ENCODE results near the gene CLMN. TPM values are rescaled to one million over a fixed set of nuclear protein-coding genes. Genes with fewer than 3 reads are reported as not detected.

The CLMN gene
- total and polyA plus RNA-seq, 2 of the 13 experiments (the other 11 are each of a cell fraction or from before 2014, with no cell fraction given): 15.1 to 16.7 TPM

DNA sequence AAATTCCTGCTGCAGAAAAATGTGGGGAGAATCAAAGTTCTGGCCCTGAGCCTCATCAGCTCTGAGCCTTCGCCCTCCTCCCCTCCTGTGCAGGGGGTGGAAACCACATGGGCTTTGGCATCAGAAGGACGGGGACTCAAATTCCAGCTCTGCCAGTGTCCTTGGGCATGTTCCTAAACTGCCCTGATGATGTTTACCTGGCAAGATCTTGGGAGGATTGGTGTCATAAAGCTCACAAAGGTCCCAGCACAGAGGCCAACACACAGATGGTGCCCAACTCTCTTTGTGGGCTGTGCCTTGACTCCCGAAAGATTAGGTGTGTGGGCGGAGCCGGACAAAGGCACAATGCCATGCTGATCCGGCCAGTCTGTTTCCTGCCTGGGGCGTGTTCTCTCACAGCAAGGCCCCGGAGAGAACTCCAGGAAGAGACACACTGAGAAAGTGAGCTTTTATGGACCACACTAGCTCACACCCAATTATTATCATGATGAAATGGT, 20.5 kb upstream of the CLMN start (continued):
- TF ChIP-seq ZHX2 (IDR thresholded peaks at IDR 0.05; ENCODE audit: low read depth) (no peak), ZHX2 (CRISPR knock-in tag; IDR thresholded peaks at IDR 0.05; ENCODE audit: borderline replicate concordance) (no peak), ERF (CRISPR knock-in tag; IDR thresholded peaks at IDR 0.05) (no peak), TEAD3 (CRISPR knock-in tag; optimal IDR thresholded peaks at IDR 0.05; ENCODE audit: borderline replicate concordance) (peak; percentile 26), ZNF713 (CRISPR knock-in tag; IDR thresholded peaks at IDR 0.05) (no peak), NFAT5 (CRISPR knock-in tag; IDR thresholded peaks at IDR 0.05) (no peak), ZNF235 (CRISPR knock-in tag; IDR thresholded peaks at IDR 0.05; ENCODE audit: borderline replicate concordance) (no peak), RARA (CRISPR knock-in tag; IDR thresholded peaks at IDR 0.05) (0 out of 2 replicates have a peak, but pooled peaks have one; percentile 3), ZFP1 (CRISPR knock-in tag; IDR thresholded peaks at IDR 0.05) (no peak), CHD2 (IDR thresholded peaks at IDR 0.05; ENCODE audit: low read depth, low read length) (no peak), ZNF326 (CRISPR knock-in tag; IDR thresholded peaks at IDR 0.05; ENCODE audit: borderline replicate concordance) (no peak), SNRNP70 (IDR thresholded peaks at IDR 0.05; ENCODE audit: low read depth, low read length) (no peak), ZC3H4 (CRISPR knock-in tag; IDR thresholded peaks at IDR 0.05; ENCODE audit: borderline replicate concordance) (no peak), CENPBD1 (CRISPR knock-in tag; IDR thresholded peaks at IDR 0.05; ENCODE audit: borderline replicate concordance, low read depth) (no peak), ATRX (CRISPR knock-in tag; IDR thresholded peaks at IDR 0.05; ENCODE audit: borderline replicate concordance) (no peak), CBX1 (IDR thresholded peaks at IDR 0.05; ENCODE audit: low read depth) (no peak), PHF21A (CRISPR knock-in tag; IDR thresholded peaks at IDR 0.05) (no peak; the same call in 1 of the 2 replicates), ZNF563 (CRISPR knock-in tag; IDR thresholded peaks at IDR 0.05) (no peak)

All from HepG2 (cell line).